ENCODE data around the gene MYO5A. TPM values are rescaled to one million over a fixed set of nuclear protein-coding genes. Genes with fewer than 3 reads are reported as not detected.

The MYO5A gene
- total and polyA plus RNA-seq, 3 donors from 2014 or later = 11.7 to 35.5 (median 24.3) TPM

GRCh38 chr15:52351206-52351908, 177.3 kb downstream of the MYO5A start:
- Histone ChIP-seq H3K9me3 (no peaks in the 10 kb centered on the region), H3K27me3 (no peaks in the 10 kb centered on the region), H3K4me3 (no peak overlapping the region), H3K36me3 (ENCODE audit: low read depth, missing control alignments) (no peaks in the 10 kb centered on the region), H3K4me1 (no peaks in the 10 kb centered on the region), H3K27ac (no peak overlapping the region)
- no peak for DNase-seq
- no peak for TF ChIP-seq CTCF (IDR thresholded peaks at IDR 0.05)
- TF ChIP-seq POLR2A (IDR thresholded peaks at IDR 0.05) = no peak
- intact Hi-C loops (cut with DNase I; ENCODE audit: low total_unique reads) = no loop called here
- WGBS, 2 donors = 96 to 97% methylated on average over 9 of the region's 9 CpGs

GRCh38 chr15:52350423-52350822, 178.3 kb downstream of the MYO5A start:
- no peaks in the 10 kb centered on the region for H3K4me1 ChIP-seq
- H3K9me3 ChIP-seq = no peaks in the 10 kb centered on the region
- WGBS, 2 donors = 91 to 94% methylated on average over 2 of the region's 2 CpGs
- no peaks in the 10 kb centered on the region for H3K36me3 ChIP-seq (ENCODE audit: low read depth, missing control alignments)
- no peak for DNase-seq
- H3K27ac ChIP-seq = no peak overlapping the region
- no peak for TF ChIP-seq POLR2A (IDR thresholded peaks at IDR 0.05)
- H3K4me3 ChIP-seq = no peak overlapping the region
- H3K27me3 ChIP-seq = no peaks in the 10 kb centered on the region
- intact Hi-C loops (cut with DNase I; ENCODE audit: low total_unique reads) = no loop called here

GRCh38 chr15:52349052-52349700, 179.5 kb downstream of the MYO5A start:
- WGBS, 2 donors = 75 to 79% methylated on average over 6 of the region's 6 CpGs
- Histone ChIP-seq H3K27me3 (no peaks in the 10 kb centered on the region), H3K36me3 (ENCODE audit: low read depth, missing control alignments) (no peaks in the 10 kb centered on the region), H3K4me3 (no peak overlapping the region), H3K4me1 (no peaks in the 10 kb centered on the region), H3K9me3 (no peaks in the 10 kb centered on the region), H3K27ac (no peak overlapping the region)
- no peak for DNase-seq
- TF ChIP-seq POLR2A (IDR thresholded peaks at IDR 0.05) (no peak), CTCF (IDR thresholded peaks at IDR 0.05) (no peak)
- intact Hi-C loops (cut with DNase I; ENCODE audit: low total_unique reads) = no loop called here

- H3K36me3 ChIP-seq (ENCODE audit: low read depth, missing control alignments) = no peaks in the 10 kb centered on the region
- WGBS, 2 donors = 85 to 90% methylated on average over 5 of the region's 5 CpGs
Observed at GRCh38 chr15:52348056-52348745, 180.5 kb downstream of the MYO5A start.

More at GRCh38 chr15:52348056-52348745, 180.5 kb downstream of the MYO5A start:
- Histone ChIP-seq H3K27me3 (no peaks in the 10 kb centered on the region), H3K4me3 (no peak overlapping the region), H3K9me3 (no peaks in the 10 kb centered on the region), H3K27ac (no peak overlapping the region), H3K4me1 (no peaks in the 10 kb centered on the region)
- intact Hi-C loops (cut with DNase I; ENCODE audit: low total_unique reads) = no loop called here
- TF ChIP-seq CTCF (IDR thresholded peaks at IDR 0.05) (no peak), POLR2A (IDR thresholded peaks at IDR 0.05) (no peak)
- no peak for DNase-seq
